Sigmoid colon (tissue), 7 donors: ENCODE measurements around the gene CDKN1A. TPM values are rescaled to one million over a fixed set of nuclear protein-coding genes. Genes with fewer than 3 reads are reported as not detected.

Experiments
- DNase-seq: peaks from one replicate; pipeline ENCODE4 v3.0.0-alpha.2; 2019
- H3K27ac ChIP-seq, 4 donors: fragments of 200-600 bp; sonication (generic); one replicate each; pipeline ENCODE4 v1.5.1; 2016 to 2019; ENCODE audit warnings: mild to moderate bottlenecking in 1 of 4
- H3K27me3 ChIP-seq, 3 donors: fragments of 200-600 bp; sonication (generic); one replicate each; pipeline ENCODE4 v1.5.1; 2019; ENCODE audit warnings: mild to moderate bottlenecking in 1 of 3
- H3K36me3 ChIP-seq, 4 donors: fragments of 200-600 bp; sonication (generic); one replicate each; pipeline ENCODE4 v1.5.1; 2016 to 2019
- H3K4me1 ChIP-seq, 4 donors: fragments of 200-600 bp; sonication (generic); one replicate each; pipeline ENCODE4 v1.5.1; 2017 to 2019
- H3K4me3 ChIP-seq, 4 donors: fragments of 200-600 bp; sonication (generic); one replicate each; pipeline ENCODE4 v1.5.1; 2017 to 2019; ENCODE audit warnings: mild to moderate bottlenecking in 2 of 4, moderate library complexity in 1 of 4
- H3K9me3 ChIP-seq, 4 donors: fragments of 200-600 bp in 3 of 4; sonication (generic) in 3 of 4; one replicate each; pipeline versions ENCODE4 v1.5.1 to v1.6.1; 2013 to 2019
- EP300 ChIP-seq, 4 donors: sonication (generic); formaldehyde crosslinking; IDR thresholded peaks; one replicate each; pipeline ENCODE4 v1.6.1; 2017; ENCODE audit warnings: antibody characterized with exemption in 4 of 4
- POLR2A ChIP-seq, 2 donors: fragments of 450-650 bp; IDR thresholded peaks; one replicate each; pipeline ENCODE4 v1.6.1; 2016; ENCODE audit warnings: antibody characterized with exemption in 2 of 2, mild to moderate bottlenecking in 2 of 2, moderate library complexity in 2 of 2
- POLR2AphosphoS5 ChIP-seq, 4 donors: sonication (generic); formaldehyde crosslinking; IDR thresholded peaks; one replicate each; pipeline ENCODE4 v1.6.1; 2017; ENCODE audit warnings: antibody characterized with exemption in 4 of 4
- WGBS, 2 donors: extraction: QIAGEN DNeasy Blood & Tissue Kit; methylation state at CpG; one replicate each; pipeline ENCODE4 v1.1.7; 2013; 5-methylcytosine and 5-hydroxymethylcytosine counted together
- intact Hi-C: fragments of 100-400 bp; cut with DNase I; formaldehyde crosslinking; loops from one replicate; pipeline ENCODE4 v1.15.1; 2023
- polyA plus RNA-seq, 3 donors: library from polyadenylated mRNA; stranded (reverse); fragments of 200-250 nt; gene quantifications; one replicate each; pipeline ENCODE4 v1.2.3, GENCODE V29; 2013
- total RNA-seq, 4 donors: library from RNA; depleted of rRNA; stranded (reverse); fragments of >200 nt; gene quantifications; one replicate each; pipeline ENCODE4 v1.1.0, GENCODE V29; 2016
- TF ChIP-seq, protein P1 (sequence below), 4 experiments: fragments of 450-650 bp in 3 of 4; fragments of 200-600 bp in 1 of 4; IDR thresholded peaks; one replicate each; pipeline ENCODE4 v1.5.1; 2016 to 2019; ENCODE audit warnings: antibody characterized with exemption in 4 of 4, mild to moderate bottlenecking in 3 of 4, moderate library complexity in 2 of 4
- donor health status: healthy with polysubstance abuse.
- donor health status: Bipolar disorder and iron deficiency.
- donor health status: healthy.

Gene CDKN1A
- total and polyA plus RNA-seq, 7 donors: 35.7 to 429 (median 255) TPM

- Histone ChIP-seq H3K4me3 (no peak overlapping the region), H3K27ac (no peak overlapping the region), H3K27me3 (no peaks in the 10 kb centered on the region), H3K4me1 (peaks cover 0 to 16% (median 14%) of the 10 kb centered on the region in 4 donors), H3K9me3 (no peaks in the 10 kb centered on the region), H3K36me3 (no peaks in the 10 kb centered on the region)
- DNase-seq: peak; percentile 40
- intact Hi-C loops: no loop called here
- 91 to 92% methylated on average over 15 of the region's 15 CpGs for WGBS, 2 donors
- TF ChIP-seq EP300 (IDR thresholded peaks at IDR 0.05) (no peak), POLR2A (IDR thresholded peaks at IDR 0.05) (no peak), POLR2AphosphoS5 (IDR thresholded peaks at IDR 0.05) (no peak)
- TF ChIP-seq, protein P1, sequence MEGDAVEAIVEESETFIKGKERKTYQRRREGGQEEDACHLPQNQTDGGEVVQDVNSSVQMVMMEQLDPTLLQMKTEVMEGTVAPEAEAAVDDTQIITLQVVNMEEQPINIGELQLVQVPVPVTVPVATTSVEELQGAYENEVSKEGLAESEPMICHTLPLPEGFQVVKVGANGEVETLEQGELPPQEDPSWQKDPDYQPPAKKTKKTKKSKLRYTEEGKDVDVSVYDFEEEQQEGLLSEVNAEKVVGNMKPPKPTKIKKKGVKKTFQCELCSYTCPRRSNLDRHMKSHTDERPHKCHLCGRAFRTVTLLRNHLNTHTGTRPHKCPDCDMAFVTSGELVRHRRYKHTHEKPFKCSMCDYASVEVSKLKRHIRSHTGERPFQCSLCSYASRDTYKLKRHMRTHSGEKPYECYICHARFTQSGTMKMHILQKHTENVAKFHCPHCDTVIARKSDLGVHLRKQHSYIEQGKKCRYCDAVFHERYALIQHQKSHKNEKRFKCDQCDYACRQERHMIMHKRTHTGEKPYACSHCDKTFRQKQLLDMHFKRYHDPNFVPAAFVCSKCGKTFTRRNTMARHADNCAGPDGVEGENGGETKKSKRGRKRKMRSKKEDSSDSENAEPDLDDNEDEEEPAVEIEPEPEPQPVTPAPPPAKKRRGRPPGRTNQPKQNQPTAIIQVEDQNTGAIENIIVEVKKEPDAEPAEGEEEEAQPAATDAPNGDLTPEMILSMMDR (IDR thresholded peaks at IDR 0.05): no peak
Measured at GRCh38 chr6:36730424-36731380, 52.2 kb downstream of the CDKN1A start.

DNA sequence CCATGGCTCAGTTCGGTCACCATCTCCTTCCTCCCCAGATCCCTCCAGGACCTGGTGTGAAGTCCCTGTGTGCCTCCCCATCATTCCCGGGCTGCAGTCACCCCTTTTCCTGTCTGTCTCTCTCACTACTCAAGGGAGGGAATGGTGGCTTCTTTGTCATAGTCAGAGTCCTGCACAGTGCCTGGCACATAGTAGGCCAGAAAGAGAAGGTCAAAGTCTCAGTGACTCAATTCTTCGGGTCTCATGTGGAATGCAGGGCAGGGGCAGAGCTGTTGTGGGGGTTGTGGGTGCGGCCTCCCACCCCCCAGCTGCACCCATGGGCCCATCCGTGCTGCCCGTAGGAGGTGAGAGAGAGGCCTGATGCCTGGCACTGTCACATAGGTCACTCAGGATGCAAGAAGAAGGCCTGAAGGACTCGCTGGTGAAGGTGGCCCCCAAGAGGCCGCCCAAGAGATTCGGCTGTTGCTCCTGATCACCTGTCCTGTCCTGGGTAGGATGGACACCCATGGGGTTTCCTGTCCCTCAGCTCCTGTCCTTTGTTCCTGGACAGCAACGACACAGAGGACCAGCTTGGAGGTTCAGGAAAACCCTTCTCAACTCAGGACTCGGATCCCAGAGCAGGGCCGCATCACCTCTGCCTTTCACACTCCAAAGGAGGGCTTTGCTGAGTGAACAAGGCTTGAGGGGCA lies 53.3 kb downstream of the CDKN1A start:
- no peaks in the 10 kb centered on the region for H3K36me3 ChIP-seq
- TF ChIP-seq POLR2AphosphoS5 (IDR thresholded peaks at IDR 0.05) (no peak), EP300 (IDR thresholded peaks at IDR 0.05) (no peak), POLR2A (IDR thresholded peaks at IDR 0.05) (no peak)
- TF ChIP-seq, protein P1 (IDR thresholded peaks at IDR 0.05): no peak
- 91 to 94% methylated on average over 12 of the region's 12 CpGs for WGBS, 2 donors
- H3K27ac ChIP-seq: no peak overlapping the region
- no peaks in the 10 kb centered on the region for H3K27me3 ChIP-seq
- peak; percentile 27 for DNase-seq
- H3K4me1 ChIP-seq: peaks cover 0 to 24% (median 20%) of the 10 kb centered on the region in 4 donors
- no peaks in the 10 kb centered on the region for H3K9me3 ChIP-seq
- H3K4me3 ChIP-seq: no peak overlapping the region
- intact Hi-C loops: no loop called here

GRCh38 chr6:36733300-36733699 lies 54.8 kb downstream of the CDKN1A start:
- no peaks in the 10 kb centered on the region for H3K36me3 ChIP-seq
- H3K9me3 ChIP-seq: no peaks in the 10 kb centered on the region
- intact Hi-C loops: no loop called here
- H3K4me1 ChIP-seq: peaks cover 0 to 24% (median 20%) of the 10 kb centered on the region in 4 donors
- TF ChIP-seq POLR2AphosphoS5 (IDR thresholded peaks at IDR 0.05) (no peak), POLR2A (IDR thresholded peaks at IDR 0.05) (no peak), EP300 (IDR thresholded peaks at IDR 0.05) (no peak)
- TF ChIP-seq, protein P1 (IDR thresholded peaks at IDR 0.05): no peak
- H3K27ac ChIP-seq: no peak overlapping the region
- H3K27me3 ChIP-seq: no peaks in the 10 kb centered on the region
- WGBS, 2 donors: 81 to 93% methylated on average over 5 of the region's 5 CpGs
- no peak for DNase-seq
- H3K4me3 ChIP-seq: no peak overlapping the region

DNA sequence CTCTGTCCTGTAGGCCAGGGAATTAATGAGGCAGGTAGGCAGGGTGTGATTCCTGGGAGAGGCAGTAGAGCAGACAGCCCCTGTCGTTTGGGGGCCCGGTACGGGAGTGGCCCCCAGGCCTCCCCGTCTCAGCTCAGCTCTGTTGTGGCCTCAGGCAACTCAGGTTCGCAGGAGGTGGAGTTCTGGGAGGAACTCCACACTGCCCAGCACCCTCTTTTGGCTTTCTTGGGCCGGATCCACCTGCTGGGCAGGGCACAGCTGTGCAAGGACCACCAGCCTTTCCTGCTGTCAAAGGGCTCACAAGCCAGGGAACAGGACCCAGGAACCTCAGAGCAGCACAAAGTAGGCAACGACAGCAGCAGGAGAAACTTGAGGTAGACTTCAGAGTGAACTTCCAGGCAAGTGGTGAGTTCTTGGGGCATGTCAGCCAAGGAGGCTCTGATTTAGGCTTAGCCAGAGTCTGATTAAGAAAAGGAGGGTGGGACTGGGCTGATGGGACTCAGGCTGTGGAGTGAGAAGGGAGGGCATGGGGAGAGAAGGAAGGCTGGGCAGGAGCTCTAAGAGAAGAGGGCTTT lies 56.1 kb downstream of the CDKN1A start:
- Histone ChIP-seq H3K9me3 (no peaks in the 10 kb centered on the region), H3K4me1 (peaks cover 0 to 24% (median 20%) of the 10 kb centered on the region in 4 donors), H3K4me3 (peak overlapping the region; percentile 2 to 34 (median 24)), H3K27me3 (no peaks in the 10 kb centered on the region), H3K36me3 (no peaks in the 10 kb centered on the region), H3K27ac (peak overlapping the region; percentile 76 to 89 (median 81))
- TF ChIP-seq POLR2AphosphoS5 (IDR thresholded peaks at IDR 0.05): no peak
- no peak for TF ChIP-seq EP300 (IDR thresholded peaks at IDR 0.05)
- TF ChIP-seq, protein P1 (IDR thresholded peaks at IDR 0.05): no peak
- TF ChIP-seq POLR2A (IDR thresholded peaks at IDR 0.05): no peak
- intact Hi-C loops: loop anchor here (5.0 kb wide), 1 partner anchor 107 kb away; no protein-coding TSS in a partner anchor
- WGBS, 2 donors: 79 to 81% methylated on average over 7 of the region's 7 CpGs
- DNase-seq: no peak
